Activated T-helper 2 cell treated with anti-CD3 and anti-CD28 coated beads, Interferon-gamma antibody, Interleukin-2, Interleukin-4, amounts not matched to agents 10 μg/mL and 5 μg/mL and 100 μg/mL, durations not matched to agents 14 hours and 24 hours and 36 hours (primary cell): ENCODE measurements around the gene UBTD1. TPM values are rescaled to one million over a fixed set of nuclear protein-coding genes. Genes with fewer than 3 reads are reported as not detected.

ENCODE experiments used
- DNase-seq: peaks from one replicate; pipeline ENCODE4 v3.0.0; 2021; ENCODE audit warnings: low spot score
- H3K27ac Mint-ChIP-seq: one replicate; pipeline ENCODE4 v1.8.0; 2021; ENCODE audit warnings: mixed read lengths
- H3K27me3 Mint-ChIP-seq: one replicate; pipeline ENCODE4 v1.8.0; 2021; ENCODE audit warnings: low read depth, mixed read lengths
- H3K36me3 Mint-ChIP-seq: one replicate; pipeline ENCODE4 v1.8.0; 2021; ENCODE audit warnings: low read depth, mixed read lengths
- H3K4me1 Mint-ChIP-seq: one replicate; pipeline ENCODE4 v1.8.0; 2021; ENCODE audit warnings: low read depth, mixed read lengths
- H3K4me3 Mint-ChIP-seq: one replicate; pipeline ENCODE4 v1.8.0; 2021; ENCODE audit warnings: low read depth, mild to moderate bottlenecking, moderate library complexity, mixed read lengths
- H3K9me3 Mint-ChIP-seq: one replicate; pipeline ENCODE4 v1.8.0; 2021; ENCODE audit warnings: mixed read lengths
- intact Hi-C: fragments of 100-400 bp; cut with micrococcal nuclease; formaldehyde crosslinking; loops from one replicate; pipeline ENCODE4 v1.15.1; 2023
- total RNA-seq: library from RNA; stranded (reverse); gene quantifications from 2 replicates; pipeline ENCODE4 v1.2.3, GENCODE V29; 2022

The UBTD1 gene
- total RNA-seq, 1 donor from 2014 or later, result 1.6 TPM

DNA sequence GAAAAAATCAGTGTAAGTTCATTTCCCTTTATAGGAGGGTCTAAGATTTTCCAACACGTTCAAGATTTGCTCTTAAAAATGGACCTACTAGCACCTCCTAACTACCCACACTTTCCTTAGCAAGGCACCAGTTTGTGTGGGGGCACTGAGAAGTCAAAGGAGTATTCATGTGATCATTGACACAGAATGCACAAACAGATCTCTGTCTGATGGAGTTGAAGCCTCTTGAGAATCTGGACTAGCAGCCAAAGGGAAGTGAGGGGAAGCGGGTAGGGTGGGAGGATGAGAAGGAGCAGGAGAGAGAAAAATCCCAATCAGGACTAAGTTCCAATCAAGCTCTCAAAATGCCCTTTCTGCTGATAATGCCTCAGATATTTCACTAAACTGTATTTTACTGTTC, 4.6 kb upstream of the UBTD1 start:
- intact Hi-C loops, result no loop called here
- H3K36me3 Mint-ChIP-seq, result peaks cover 25% of the 10 kb centered on the region

DNA sequence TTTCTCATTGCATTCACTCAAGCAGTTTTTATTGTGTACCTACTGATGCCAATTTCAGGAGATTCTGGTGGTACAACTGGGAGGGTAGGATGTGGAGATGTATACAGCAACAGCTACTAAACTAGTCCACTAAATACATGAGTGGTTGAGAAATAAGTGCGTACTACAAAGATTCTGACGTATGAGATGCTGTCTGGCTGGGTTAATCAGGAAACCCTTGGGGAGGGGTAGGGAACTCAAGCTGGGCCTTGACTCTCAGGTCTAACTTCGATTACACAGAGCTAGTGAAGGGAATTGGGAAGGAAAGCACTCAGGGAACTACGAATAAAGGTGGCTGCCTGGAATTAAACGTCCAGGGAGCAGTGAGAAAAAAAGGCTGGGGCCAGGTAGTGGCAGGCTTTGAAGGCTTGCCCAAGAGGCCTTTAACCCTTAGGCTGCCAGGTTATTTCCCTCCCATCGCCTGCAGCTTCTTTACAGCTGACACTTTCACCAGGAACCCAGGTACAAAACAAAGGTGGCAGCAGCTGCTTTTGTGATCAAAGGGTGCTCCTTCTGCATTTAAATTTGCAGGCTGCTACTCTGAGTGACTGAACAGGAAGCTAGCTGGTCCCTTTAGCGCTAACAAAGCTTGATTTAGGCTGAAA, 3.7 kb upstream of the UBTD1 start:
- no peak overlapping the region for H3K27ac Mint-ChIP-seq
- no peaks in the 10 kb centered on the region for H3K9me3 Mint-ChIP-seq
- intact Hi-C loops, result loop anchor here (5.0 kb wide), 2 partner anchors 163 to 178 kb away; partner anchors contain the start of genes FRAT1 and FRAT2
- DNase-seq, result no peak
- peaks cover 35% of the 10 kb centered on the region for H3K4me1 Mint-ChIP-seq
- H3K4me3 Mint-ChIP-seq, result peak overlapping the region; percentile 13
- H3K36me3 Mint-ChIP-seq, result peaks cover 25% of the 10 kb centered on the region
- peaks cover 5% of the 10 kb centered on the region for H3K27me3 Mint-ChIP-seq

More for the DNA sequence above, 4.6 kb upstream of the UBTD1 start:
- Mint-ChIP-seq H3K27ac (no peak overlapping the region), H3K4me3 (no peak overlapping the region), H3K9me3 (no peaks in the 10 kb centered on the region), H3K27me3 (no peaks in the 10 kb centered on the region), H3K4me1 (peaks cover 39% of the 10 kb centered on the region)
- DNase-seq, result no peak

DNA sequence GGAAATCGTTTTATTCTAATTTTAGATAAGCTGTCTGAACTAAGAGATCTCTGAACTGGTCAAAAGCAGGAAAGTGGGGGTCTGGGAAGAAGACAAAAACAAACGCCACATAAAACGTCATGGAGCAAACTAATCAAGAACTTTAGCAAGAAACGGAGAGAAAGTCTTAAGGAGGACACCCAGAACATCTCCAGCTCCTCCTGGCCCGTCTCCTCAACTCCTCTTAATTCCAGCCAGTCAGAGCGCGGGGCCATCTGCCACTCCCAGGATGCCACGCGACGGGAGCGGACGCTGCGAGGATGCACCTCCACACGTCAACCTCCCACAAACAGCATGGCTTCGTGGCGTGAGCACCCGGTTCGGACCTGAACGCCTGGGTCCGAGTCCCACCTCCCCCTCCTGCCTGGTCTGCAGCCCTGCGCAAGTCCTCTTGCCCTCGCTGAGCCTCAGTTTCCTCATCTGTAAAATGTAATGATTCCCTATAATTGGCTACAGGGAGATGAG, 1.1 kb upstream of the UBTD1 start:
- H3K4me3 Mint-ChIP-seq, result peak overlapping the region; percentile 91
- peaks cover 17% of the 10 kb centered on the region for H3K36me3 Mint-ChIP-seq
- H3K27ac Mint-ChIP-seq, result peak overlapping the region; percentile 99
- DNase-seq, result peak; percentile 75
- H3K9me3 Mint-ChIP-seq, result no peaks in the 10 kb centered on the region
- H3K27me3 Mint-ChIP-seq, result peaks cover 29% of the 10 kb centered on the region
- intact Hi-C loops, result loop anchor here (1.0 to 5.0 kb wide), 8 partner anchors 45 to 205 kb away; partner anchors contain the start of genes ARHGAP19, EXOSC1, FRAT1 and FRAT2
- peaks cover 34% of the 10 kb centered on the region for H3K4me1 Mint-ChIP-seq

GRCh38 chr10:97498076-97498840, 466 bp upstream of the UBTD1 start, which contains the start of gene MMS19:
Gene MMS19, minus strand, starts transcription at chr10:97498422. Its CDS starts 38 bp downstream, at chr10:97498384.
- H3K4me1 Mint-ChIP-seq, result peaks cover 34% of the 10 kb centered on the region
- no peaks in the 10 kb centered on the region for H3K9me3 Mint-ChIP-seq
- peaks cover 15% of the 10 kb centered on the region for H3K36me3 Mint-ChIP-seq
- H3K4me3 Mint-ChIP-seq, result peak within 1 kb of the TSS; percentile 91
- peak; percentile 99 for DNase-seq
- peak within 1 kb of the TSS; percentile 99 for H3K27ac Mint-ChIP-seq
- H3K27me3 Mint-ChIP-seq, result peaks cover 33% of the 10 kb centered on the region
- intact Hi-C loops, result loop anchor here (1.0 to 5.0 kb wide), 8 partner anchors 45 to 206 kb away; partner anchors contain the start of genes ARHGAP19, EXOSC1, FRAT1 and FRAT2

GRCh38 chr10:97499561-97500296, 1.0 kb downstream of the UBTD1 start:
- H3K9me3 Mint-ChIP-seq, result no peaks in the 10 kb centered on the region
- no peak for DNase-seq
- peaks cover 33% of the 10 kb centered on the region for H3K27me3 Mint-ChIP-seq
- H3K27ac Mint-ChIP-seq, result no peak overlapping the region
- peaks cover 25% of the 10 kb centered on the region for H3K4me1 Mint-ChIP-seq
- peak overlapping the region; percentile 54 for H3K4me3 Mint-ChIP-seq
- peaks cover 9% of the 10 kb centered on the region for H3K36me3 Mint-ChIP-seq
- intact Hi-C loops, result loop anchor here (2.0 to 5.0 kb wide), 5 partner anchors 43 to 182 kb away; partner anchors contain the start of genes FRAT1, FRAT2, PGAM1 and RRP12

DNA sequence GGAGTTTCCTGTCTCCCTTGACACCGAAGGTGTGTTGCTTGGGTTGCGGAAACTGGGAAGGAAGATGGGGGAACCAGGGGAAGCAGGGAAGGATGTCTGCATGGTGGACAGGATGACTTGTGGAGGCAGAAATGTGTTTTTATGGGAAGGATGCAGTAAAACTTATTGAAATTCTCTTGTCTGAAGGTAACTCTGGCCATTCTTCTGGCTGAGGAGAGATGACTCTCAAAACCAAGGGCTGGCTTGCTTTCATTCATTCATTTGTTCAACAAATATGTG, 1.5 kb downstream of the UBTD1 start:
- Mint-ChIP-seq H3K4me3 (peak overlapping the region; percentile 54), H3K9me3 (no peaks in the 10 kb centered on the region)
- intact Hi-C loops, result no loop called here

DNA sequence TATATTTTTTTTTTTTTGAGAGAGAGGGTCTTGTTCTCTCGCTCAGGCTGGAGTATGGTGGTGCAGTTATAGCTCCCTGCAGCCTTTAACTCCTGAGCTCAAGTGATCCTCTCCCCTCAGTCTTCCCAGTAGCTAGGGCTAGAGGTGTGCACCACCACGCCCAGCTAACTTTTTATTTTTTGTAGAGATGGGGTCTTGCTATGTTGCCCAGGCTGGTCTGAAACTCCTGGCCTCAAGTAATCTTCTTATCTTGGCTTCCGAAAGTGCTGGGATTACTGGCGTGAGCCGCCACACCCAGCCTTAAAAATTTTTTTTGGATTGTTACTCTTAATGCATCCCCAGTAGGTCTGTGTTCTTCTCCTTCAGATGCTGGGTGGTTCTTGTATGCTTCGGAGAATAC, 4.2 kb downstream of the UBTD1 start:
- H3K9me3 Mint-ChIP-seq, result no peaks in the 10 kb centered on the region
- H3K27me3 Mint-ChIP-seq, result peaks cover 37% of the 10 kb centered on the region
- no peaks in the 10 kb centered on the region for H3K36me3 Mint-ChIP-seq
- no peak for DNase-seq
- H3K4me3 Mint-ChIP-seq, result no peak overlapping the region
- peaks cover 4% of the 10 kb centered on the region for H3K4me1 Mint-ChIP-seq
- H3K27ac Mint-ChIP-seq, result no peak overlapping the region
- intact Hi-C loops, result no loop called here

More for the DNA sequence above, 1.5 kb downstream of the UBTD1 start:
- no peak overlapping the region for H3K27ac Mint-ChIP-seq
- no peak for DNase-seq
- peaks cover 9% of the 10 kb centered on the region for H3K36me3 Mint-ChIP-seq
- peaks cover 33% of the 10 kb centered on the region for H3K27me3 Mint-ChIP-seq
- peaks cover 22% of the 10 kb centered on the region for H3K4me1 Mint-ChIP-seq

- no peak for DNase-seq
- no peaks in the 10 kb centered on the region for H3K36me3 Mint-ChIP-seq
- intact Hi-C loops, result no loop called here
These were observed 4.7 kb downstream of the UBTD1 start for GRCh38 chr10:97503406-97503805.

DNA sequence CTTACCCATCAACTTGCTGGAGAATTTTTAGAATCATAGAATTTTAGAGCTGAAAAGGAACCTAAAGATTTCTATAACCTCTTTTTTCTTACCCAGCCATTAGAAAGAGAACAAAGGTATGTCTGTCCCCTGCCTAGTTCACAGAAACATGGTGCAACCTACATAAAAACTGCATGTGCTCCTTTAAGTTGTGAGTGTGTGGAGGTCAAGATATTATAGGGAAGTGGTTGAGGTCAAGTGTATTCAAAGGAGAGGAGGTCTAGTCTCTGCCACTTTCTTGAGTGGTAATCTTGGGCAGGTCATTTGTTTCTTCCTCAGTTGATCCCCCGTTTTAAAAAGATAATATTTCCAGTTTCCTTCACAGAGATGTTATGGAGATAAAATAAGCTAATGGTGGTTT, 6.4 kb downstream of the UBTD1 start:
- Mint-ChIP-seq H3K4me1 (peaks cover 4% of the 10 kb centered on the region), H3K4me3 (no peak overlapping the region), H3K27ac (no peak overlapping the region), H3K9me3 (no peaks in the 10 kb centered on the region), H3K27me3 (peaks cover 31% of the 10 kb centered on the region), H3K36me3 (no peaks in the 10 kb centered on the region)
- no peak for DNase-seq
- intact Hi-C loops, result no loop called here

More at GRCh38 chr10:97503406-97503805, 4.7 kb downstream of the UBTD1 start:
- no peak overlapping the region for H3K27ac Mint-ChIP-seq
- H3K27me3 Mint-ChIP-seq, result peaks cover 37% of the 10 kb centered on the region
- no peak overlapping the region for H3K4me3 Mint-ChIP-seq
- H3K9me3 Mint-ChIP-seq, result no peaks in the 10 kb centered on the region
- peaks cover 4% of the 10 kb centered on the region for H3K4me1 Mint-ChIP-seq

DNA sequence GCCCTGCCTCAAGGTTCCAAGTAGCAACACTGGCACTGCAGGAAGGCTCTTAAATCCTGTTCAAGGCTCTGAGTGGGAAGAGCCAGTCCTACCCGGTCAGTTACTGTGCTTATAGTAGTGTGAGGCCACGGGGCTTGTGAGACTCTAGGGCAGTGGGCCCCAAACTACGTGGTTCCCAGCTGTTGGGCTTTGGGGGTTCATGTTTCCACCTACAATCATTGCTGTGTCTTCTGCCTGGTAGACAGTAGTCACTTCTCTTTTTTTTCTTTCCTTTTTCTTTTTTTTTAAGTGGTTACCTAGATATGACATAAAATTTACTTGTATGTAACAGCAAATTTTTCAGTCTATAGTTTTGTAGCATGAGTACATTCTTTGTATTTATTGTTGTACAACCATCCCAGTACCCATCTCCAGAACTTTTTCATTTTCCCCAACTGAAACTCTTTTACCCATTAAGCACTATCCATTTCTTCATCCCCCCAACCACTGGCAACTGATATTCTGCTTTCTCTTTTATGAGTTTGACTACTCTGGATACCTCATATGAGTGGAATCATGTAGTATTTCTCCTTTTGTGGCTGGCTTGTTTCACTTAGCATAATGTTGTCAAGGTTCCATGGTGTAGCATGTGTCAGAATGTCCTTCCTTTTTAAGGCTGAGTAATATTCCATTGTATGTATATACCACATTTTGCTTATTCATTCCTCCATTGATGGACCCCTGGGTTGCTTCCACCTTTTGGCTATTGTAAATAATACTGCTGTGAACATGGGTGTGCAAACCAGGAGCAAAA, 7.7 kb downstream of the UBTD1 start:
- Mint-ChIP-seq H3K27ac (no peak overlapping the region), H3K4me1 (no peaks in the 10 kb centered on the region), H3K27me3 (peaks cover 20% of the 10 kb centered on the region), H3K4me3 (no peak overlapping the region), H3K9me3 (no peaks in the 10 kb centered on the region), H3K36me3 (no peaks in the 10 kb centered on the region)
- DNase-seq, result no peak
- intact Hi-C loops, result no loop called here

GRCh38 chr10:97508342-97508741, 9.6 kb downstream of the UBTD1 start:
- Mint-ChIP-seq H3K27me3 (peaks cover 7% of the 10 kb centered on the region), H3K36me3 (no peaks in the 10 kb centered on the region), H3K27ac (no peak overlapping the region), H3K4me3 (no peak overlapping the region), H3K9me3 (no peaks in the 10 kb centered on the region), H3K4me1 (no peaks in the 10 kb centered on the region)
- DNase-seq, result no peak
- intact Hi-C loops, result no loop called here

GRCh38 chr10:97509120-97509680, 10.5 kb downstream of the UBTD1 start:
- H3K27me3 Mint-ChIP-seq, result peaks cover 7% of the 10 kb centered on the region
- no peaks in the 10 kb centered on the region for H3K4me1 Mint-ChIP-seq
- H3K36me3 Mint-ChIP-seq, result no peaks in the 10 kb centered on the region
- no peak for DNase-seq
- H3K27ac Mint-ChIP-seq, result no peak overlapping the region
- H3K9me3 Mint-ChIP-seq, result no peaks in the 10 kb centered on the region
- no peak overlapping the region for H3K4me3 Mint-ChIP-seq
- intact Hi-C loops, result no loop called here
